Tibial nerve (tissue), 4 donors: ENCODE measurements around the gene RPA1.
"Not testable (repeated sequence)": the region's sequence is repeated elsewhere in the genome, so short reads cannot be mapped to it uniquely, and the experiment has no call there.

ENCODE experiments used
- CTCF ChIP-seq, 5 experiments: fragments of 200-600 bp in 3 of 5; fragments of 450-650 bp in 2 of 5; sonication (generic) in 3 of 5; IDR thresholded peaks; one replicate each; pipeline ENCODE4 v1.5.1; 2016 to 2019; ENCODE audit warnings: antibody characterized with exemption in 5 of 5, mild to moderate bottlenecking in 3 of 5, moderate library complexity in 2 of 5
- EP300 ChIP-seq, 2 donors: sonication (generic); formaldehyde crosslinking; IDR thresholded peaks; one replicate each; pipeline ENCODE4 v1.6.1; 2017; ENCODE audit warnings: antibody characterized with exemption in 2 of 2, mild to moderate bottlenecking in 1 of 2
- POLR2A ChIP-seq, 2 donors: fragments of 450-650 bp; IDR thresholded peaks; one replicate each; pipeline ENCODE4 v1.6.1; 2017; ENCODE audit warnings: antibody characterized with exemption in 2 of 2, mild to moderate bottlenecking in 2 of 2, moderate library complexity in 2 of 2

GRCh38 chr17:1856462-1856861, 26.7 kb downstream of the RPA1 start:
- not testable (repeated sequence) for TF ChIP-seq CTCF, EP300, POLR2A (IDR thresholded peaks at IDR 0.05)
